ENCODE measurements around the gene CINP.
"Not testable (repeated sequence)": the region's sequence is repeated elsewhere in the genome, so short reads cannot be mapped to it uniquely, and the experiment has no call there.

GRCh38 chr14:102298303-102299070 is 64.2 kb downstream of the CINP start:
- not testable (repeated sequence) for TF ChIP-seq POLR2A, CTCF (IDR thresholded peaks at IDR 0.05)
